Testis (tissue), 2 donors: ENCODE measurements around the gene JSRP1.

ENCODE experiments used
- CTCF ChIP-seq, 3 experiments: fragments of 450-650 bp in 2 of 3; fragments of 200-600 bp in 1 of 3; sonication (generic) in 1 of 3; IDR thresholded peaks; one replicate each; pipeline ENCODE4 v1.5.1; 2016 to 2019; ENCODE audit warnings: antibody characterized with exemption in 3 of 3, mild to moderate bottlenecking in 2 of 3, moderate library complexity in 1 of 3
- POLR2A ChIP-seq: fragments of 450-650 bp; IDR thresholded peaks from one replicate; pipeline ENCODE4 v1.6.1; 2017; ENCODE audit warnings: antibody characterized with exemption, mild to moderate bottlenecking, moderate library complexity

- TF ChIP-seq CTCF (IDR thresholded peaks at IDR 0.05) (no peak), POLR2A (no peak)
Measured at GRCh38 chr19:2236064-2236313, 20.2 kb downstream of the JSRP1 start.
